Endothelial cell (in vitro differentiated cells): Measurements from ENCODE around the gene CDKN1C. TPM values are rescaled to one million over a fixed set of nuclear protein-coding genes. Genes with fewer than 3 reads are reported as not detected.

ENCODE experiments used
- DNase-seq: peaks from one replicate; pipeline ENCODE4 v3.0.0; 2021; ENCODE audit warnings: low spot score
- H3K27ac Mint-ChIP-seq: one replicate; pipeline ENCODE4 v1.8.0; 2021; ENCODE audit warnings: mixed read lengths, inconsistent platforms; ENCODE audit not compliant: unreplicated experiment
- H3K27me3 Mint-ChIP-seq: one replicate; pipeline ENCODE4 v1.8.0; 2021; ENCODE audit warnings: mild to moderate bottlenecking, moderate library complexity, mixed read lengths, inconsistent platforms; ENCODE audit not compliant: unreplicated experiment
- H3K36me3 Mint-ChIP-seq: one replicate; pipeline ENCODE4 v1.8.0; 2021; ENCODE audit warnings: mild to moderate bottlenecking, low read depth, mixed read lengths, inconsistent platforms; ENCODE audit not compliant: unreplicated experiment
- H3K4me1 Mint-ChIP-seq: one replicate; pipeline ENCODE4 v1.8.0; 2021; ENCODE audit warnings: mild to moderate bottlenecking, mixed read lengths, inconsistent platforms; ENCODE audit not compliant: unreplicated experiment
- H3K4me3 Mint-ChIP-seq: one replicate; pipeline ENCODE4 v1.8.0; 2021; ENCODE audit warnings: mild to moderate bottlenecking, mixed read lengths, inconsistent platforms; ENCODE audit not compliant: unreplicated experiment
- H3K9me3 Mint-ChIP-seq: one replicate; pipeline ENCODE4 v1.8.0; 2021; ENCODE audit warnings: mixed read lengths, inconsistent platforms; ENCODE audit not compliant: unreplicated experiment
- CTCF ChIP-seq: fragments of 200-600 bp; sonication (generic); IDR thresholded peaks from one replicate; pipeline ENCODE4 v1.5.0; 2021; ENCODE audit warnings: antibody characterized with exemption; ENCODE audit not compliant: unreplicated experiment
- total RNA-seq: library from RNA; stranded (reverse); fragmentation: NEBNext Ultra II Directional; extraction: Animal tissue kit (Norgen Biotek cat#: 25700); gene quantifications from one replicate; pipeline ENCODE4 v1.2.1, GENCODE V29; 2021; ENCODE audit not compliant: unreplicated experiment

CDKN1C gene
- total RNA-seq, 1 donor from 2014 or later: 25.3 TPM

GRCh38 chr11:2864901-2865300 is 20.7 kb downstream of the CDKN1C start:
- Mint-ChIP-seq H3K36me3 (no peaks in the 10 kb centered on the region), H3K27ac (no peak overlapping the region), H3K4me3 (no peak overlapping the region), H3K9me3 (no peaks in the 10 kb centered on the region), H3K27me3 (peaks cover 15% of the 10 kb centered on the region), H3K4me1 (peaks cover 5% of the 10 kb centered on the region)
- DNase-seq: no peak
- TF ChIP-seq CTCF: no peak

GRCh38 chr11:2863276-2863618 is 22.3 kb downstream of the CDKN1C start:
- H3K4me3 Mint-ChIP-seq: no peak overlapping the region

GRCh38 chr11:2862395-2863275 is 22.9 kb downstream of the CDKN1C start:
- TF ChIP-seq CTCF: no peak
- DNase-seq: no peak
- H3K4me1 Mint-ChIP-seq: no peaks in the 10 kb centered on the region
- H3K4me3 Mint-ChIP-seq: no peak overlapping the region
- no peaks in the 10 kb centered on the region for H3K9me3 Mint-ChIP-seq
- no peaks in the 10 kb centered on the region for H3K36me3 Mint-ChIP-seq
- H3K27me3 Mint-ChIP-seq: peaks cover 17% of the 10 kb centered on the region
- no peak overlapping the region for H3K27ac Mint-ChIP-seq

More at GRCh38 chr11:2863276-2863618, 22.3 kb downstream of the CDKN1C start:
- TF ChIP-seq CTCF: no peak
- DNase-seq: no peak
- peaks cover 17% of the 10 kb centered on the region for H3K27me3 Mint-ChIP-seq
- H3K9me3 Mint-ChIP-seq: no peaks in the 10 kb centered on the region
- H3K36me3 Mint-ChIP-seq: no peaks in the 10 kb centered on the region
- no peaks in the 10 kb centered on the region for H3K4me1 Mint-ChIP-seq
- no peak overlapping the region for H3K27ac Mint-ChIP-seq

- no peak for DNase-seq
- H3K4me3 Mint-ChIP-seq: no peak overlapping the region
- H3K4me1 Mint-ChIP-seq: no peaks in the 10 kb centered on the region
- H3K27ac Mint-ChIP-seq: no peak overlapping the region
- peaks cover 20% of the 10 kb centered on the region for H3K27me3 Mint-ChIP-seq
- no peaks in the 10 kb centered on the region for H3K9me3 Mint-ChIP-seq
- no peak for TF ChIP-seq CTCF
- no peaks in the 10 kb centered on the region for H3K36me3 Mint-ChIP-seq
These were observed 24.9 kb downstream of the CDKN1C start for GRCh38 chr11:2860636-2861035.

- peaks cover 20% of the 10 kb centered on the region for H3K27me3 Mint-ChIP-seq
- no peak overlapping the region for H3K4me3 Mint-ChIP-seq
- H3K27ac Mint-ChIP-seq: no peak overlapping the region
- no peaks in the 10 kb centered on the region for H3K4me1 Mint-ChIP-seq
- no peaks in the 10 kb centered on the region for H3K36me3 Mint-ChIP-seq
- DNase-seq: no peak
- TF ChIP-seq CTCF: no peak
- no peaks in the 10 kb centered on the region for H3K9me3 Mint-ChIP-seq
These were observed 25.9 kb downstream of the CDKN1C start for GRCh38 chr11:2859699-2860037.
